ENCODE results near the gene G6PD. TPM values are rescaled to one million over a fixed set of nuclear protein-coding genes. Genes with fewer than 3 reads are reported as not detected.
A peak's percentile ranks its signal among the peaks of the same experiment; 100 is the strongest.

The G6PD gene
- total RNA-seq, 4 donors from 2014 or later = 7.4 to 24.4 (median 19.3) TPM

DNA sequence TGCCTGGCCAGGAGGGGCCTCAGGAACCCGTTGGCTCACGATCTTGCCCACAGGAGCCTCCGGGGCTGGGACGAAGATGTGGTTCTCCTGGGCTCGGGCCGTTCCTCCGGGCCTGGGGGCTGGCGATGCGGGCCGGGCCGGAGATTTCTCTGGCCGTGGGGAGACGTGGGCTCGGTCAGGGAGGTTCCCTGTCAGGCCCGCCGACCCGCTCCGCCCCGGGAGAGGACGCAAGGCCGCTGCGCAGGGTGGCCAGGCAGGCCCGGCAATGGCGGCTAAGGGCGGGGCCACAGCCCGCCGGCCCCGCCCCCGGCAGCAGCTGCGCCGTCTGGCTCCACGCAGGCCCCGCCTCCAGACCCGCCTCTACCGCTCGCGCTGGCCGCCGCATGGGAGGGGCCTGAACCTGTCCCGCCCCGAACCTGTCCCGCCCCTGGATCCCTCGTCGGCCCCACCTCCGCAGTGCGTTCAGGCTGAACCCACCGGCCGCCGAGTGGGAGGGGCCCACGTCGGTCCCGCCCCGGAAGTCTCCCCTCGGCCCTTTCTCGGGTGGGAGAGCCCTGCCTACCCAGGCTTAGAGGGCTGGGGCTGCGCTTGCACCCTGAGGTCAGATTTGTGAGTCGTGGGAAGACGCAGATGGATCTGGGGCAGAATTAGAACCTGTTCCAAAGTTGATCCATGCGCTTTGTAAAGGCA, 30.5 kb downstream of the G6PD start, which contains the start of gene FAM3A:
Gene FAM3A (minus strand): TSS at position 267 of the 690 bp plus-strand sequence. CDS start 460 bp downstream, outside the sequence.
- Histone ChIP-seq H3K4me1 (peaks cover 5 to 24% (median 12%) of the 10 kb centered on the region in 4 donors), H3K27me3 (no peaks in the 10 kb centered on the region), H3K36me3 (no peaks in the 10 kb centered on the region), H3K4me3 (peak within 1 kb of the TSS; percentile 57 to 78 (median 62)), H3K9me3 (no peaks in the 10 kb centered on the region), H3K27ac (peak within 1 kb of the TSS; percentile 93 to 98 (median 96))
- 60% methylated on average over 56 of the region's 59 CpGs; no CpG with 5 or more reads in 1 of the 2 donors for WGBS, 2 donors (ENCODE audit: low coverage in 1 of 2)
- in situ Hi-C loops (cut with MboI; ENCODE audit: low pct_ligation_motif_present in 1 of 4, low pct_unique_long_range_greater_than_20kb in 1 of 4, low sequenced_read_pairs in 3 of 4) (no loop called here), intact Hi-C loops (cut with DNase I; ENCODE audit: low total_unique reads) (no loop called here)
- DNase-seq = peak; percentile 96
- TF ChIP-seq POLR2AphosphoS5 (IDR thresholded peaks at IDR 0.05) (peak; percentile 83 to 87 (median 83)), POLR2A (IDR thresholded peaks at IDR 0.05) (peak; percentile 83), EP300 (IDR thresholded peaks at IDR 0.05; ENCODE audit: low read depth) (no peak)
- TF ChIP-seq, protein P1, sequence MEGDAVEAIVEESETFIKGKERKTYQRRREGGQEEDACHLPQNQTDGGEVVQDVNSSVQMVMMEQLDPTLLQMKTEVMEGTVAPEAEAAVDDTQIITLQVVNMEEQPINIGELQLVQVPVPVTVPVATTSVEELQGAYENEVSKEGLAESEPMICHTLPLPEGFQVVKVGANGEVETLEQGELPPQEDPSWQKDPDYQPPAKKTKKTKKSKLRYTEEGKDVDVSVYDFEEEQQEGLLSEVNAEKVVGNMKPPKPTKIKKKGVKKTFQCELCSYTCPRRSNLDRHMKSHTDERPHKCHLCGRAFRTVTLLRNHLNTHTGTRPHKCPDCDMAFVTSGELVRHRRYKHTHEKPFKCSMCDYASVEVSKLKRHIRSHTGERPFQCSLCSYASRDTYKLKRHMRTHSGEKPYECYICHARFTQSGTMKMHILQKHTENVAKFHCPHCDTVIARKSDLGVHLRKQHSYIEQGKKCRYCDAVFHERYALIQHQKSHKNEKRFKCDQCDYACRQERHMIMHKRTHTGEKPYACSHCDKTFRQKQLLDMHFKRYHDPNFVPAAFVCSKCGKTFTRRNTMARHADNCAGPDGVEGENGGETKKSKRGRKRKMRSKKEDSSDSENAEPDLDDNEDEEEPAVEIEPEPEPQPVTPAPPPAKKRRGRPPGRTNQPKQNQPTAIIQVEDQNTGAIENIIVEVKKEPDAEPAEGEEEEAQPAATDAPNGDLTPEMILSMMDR (IDR thresholded peaks at IDR 0.05) = no peak

GRCh38 chrX:154515090-154515965, 31.3 kb downstream of the G6PD start:
- H3K27ac ChIP-seq = peak overlapping the region; percentile 93 to 98 (median 96)
- H3K36me3 ChIP-seq = no peaks in the 10 kb centered on the region
- in situ Hi-C loops (cut with MboI; ENCODE audit: low pct_ligation_motif_present in 1 of 4, low pct_unique_long_range_greater_than_20kb in 1 of 4, low sequenced_read_pairs in 3 of 4) = no loop called here
- intact Hi-C loops (cut with DNase I; ENCODE audit: low total_unique reads) = no loop called here
- no peaks in the 10 kb centered on the region for H3K27me3 ChIP-seq
- peak overlapping the region; percentile 57 to 78 (median 62) for H3K4me3 ChIP-seq
- peak; percentile 63 for DNase-seq
- no peaks in the 10 kb centered on the region for H3K9me3 ChIP-seq
- peaks cover 5 to 24% (median 12%) of the 10 kb centered on the region in 4 donors for H3K4me1 ChIP-seq
- TF ChIP-seq POLR2A (IDR thresholded peaks at IDR 0.05) = peak; percentile 64
- TF ChIP-seq EP300 (IDR thresholded peaks at IDR 0.05; ENCODE audit: low read depth) = no peak
- peak; percentile 32 to 75 (median 59) for TF ChIP-seq POLR2AphosphoS5 (IDR thresholded peaks at IDR 0.05)
- 27 to 49% methylated on average over 3 to 22 of the region's 34 CpGs for WGBS, 2 donors (ENCODE audit: low coverage in 1 of 2)

GRCh38 chrX:154513716-154514115, 32.9 kb downstream of the G6PD start:
- 91 to 100% methylated on average over 1 to 2 of the region's 2 CpGs for WGBS, 2 donors (ENCODE audit: low coverage in 1 of 2)
- Histone ChIP-seq H3K36me3 (no peaks in the 10 kb centered on the region), H3K4me3 (no peak overlapping the region), H3K27ac (no peak overlapping the region), H3K27me3 (no peaks in the 10 kb centered on the region), H3K4me1 (peaks cover 5 to 24% (median 12%) of the 10 kb centered on the region in 4 donors), H3K9me3 (no peaks in the 10 kb centered on the region)
- DNase-seq = no peak
- TF ChIP-seq POLR2A (IDR thresholded peaks at IDR 0.05) (no peak), EP300 (IDR thresholded peaks at IDR 0.05; ENCODE audit: low read depth) (no peak), POLR2AphosphoS5 (IDR thresholded peaks at IDR 0.05) (no peak)
- TF ChIP-seq, protein P1 (IDR thresholded peaks at IDR 0.05) = no peak
- intact Hi-C loops (cut with DNase I; ENCODE audit: low total_unique reads) (no loop called here), in situ Hi-C loops (cut with MboI; ENCODE audit: low pct_ligation_motif_present in 1 of 4, low pct_unique_long_range_greater_than_20kb in 1 of 4, low sequenced_read_pairs in 3 of 4) (no loop called here)

GRCh38 chrX:154512879-154513553, 33.6 kb downstream of the G6PD start:
- TF ChIP-seq EP300 (IDR thresholded peaks at IDR 0.05; ENCODE audit: low read depth) (no peak), POLR2A (IDR thresholded peaks at IDR 0.05) (no peak), POLR2AphosphoS5 (IDR thresholded peaks at IDR 0.05) (no peak)
- TF ChIP-seq, protein P1 (IDR thresholded peaks at IDR 0.05) = no peak
- H3K4me1 ChIP-seq = peaks cover 5 to 21% (median 11%) of the 10 kb centered on the region in 4 donors
- H3K9me3 ChIP-seq = no peaks in the 10 kb centered on the region
- 89% methylated on average over 16 of the region's 16 CpGs; no CpG with 5 or more reads in 1 of the 2 donors for WGBS, 2 donors (ENCODE audit: low coverage in 1 of 2)
- no peaks in the 10 kb centered on the region for H3K36me3 ChIP-seq
- DNase-seq = no peak
- no peak overlapping the region for H3K27ac ChIP-seq
- H3K4me3 ChIP-seq = no peak overlapping the region
- H3K27me3 ChIP-seq = no peaks in the 10 kb centered on the region
- intact Hi-C loops (cut with DNase I; ENCODE audit: low total_unique reads) = no loop called here
- in situ Hi-C loops (cut with MboI; ENCODE audit: low pct_ligation_motif_present in 1 of 4, low pct_unique_long_range_greater_than_20kb in 1 of 4, low sequenced_read_pairs in 3 of 4) = no loop called here
